ENCODE data around the gene CELSR1. TPM values are rescaled to one million over a fixed set of nuclear protein-coding genes. Genes with fewer than 3 reads are reported as not detected.

Gene CELSR1
- total and polyA plus RNA-seq, 3 experiments from 2014 or later = 0.15 to 0.33 (median 0.30) TPM

- H3K4me1 ChIP-seq (ENCODE audit: insufficient read depth, low read length) = no peaks in the 10 kb centered on the region
Measured at GRCh38 chr22:46422896-46423295, 114.5 kb downstream of the CELSR1 start.

GRCh38 chr22:46421267-46421666, 116.2 kb downstream of the CELSR1 start:
- CTCF ChIA-PET = no interaction called here
- POLR2A ChIA-PET = no interaction called here
- Histone ChIP-seq H3K27me3 (ENCODE audit: insufficient read depth, low read length, poor library complexity, severe bottlenecking) (no peaks in the 10 kb centered on the region), H3K36me3 (ENCODE audit: insufficient read depth, low read length) (no peaks in the 10 kb centered on the region), H3K4me1 (ENCODE audit: insufficient read depth, low read length) (no peaks in the 10 kb centered on the region), H3K9me3 (ENCODE audit: low read length) (no peaks in the 10 kb centered on the region), H3K4me3 (ENCODE audit: low read length) (no peak overlapping the region), H3K27ac (ENCODE audit: low read depth, low read length) (no peak overlapping the region)
- no peak overlapping the region for H3K4me3 Mint-ChIP-seq
- peak overlapping the region in 4 of 8 donors; percentile 47 to 90 (median 66) for H3K27ac Mint-ChIP-seq
- H3K9me3 Mint-ChIP-seq = peaks cover 0 to 4% (median 0%) of the 10 kb centered on the region in 5 donors
- H3K36me3 Mint-ChIP-seq = no peaks in the 10 kb centered on the region
- H3K27me3 Mint-ChIP-seq = peaks cover 0 to 2% of the 10 kb centered on the region in 2 donors
- DNase-seq = peak in 4 of 5 donors; percentile 35 to 63 (median 48)
- H3K4me1 Mint-ChIP-seq = peaks cover 8 to 20% (median 16%) of the 10 kb centered on the region in 3 donors

More at GRCh38 chr22:46422896-46423295, 114.5 kb downstream of the CELSR1 start:
- H3K36me3 Mint-ChIP-seq = no peaks in the 10 kb centered on the region
- H3K4me1 Mint-ChIP-seq = peaks cover 16 to 21% (median 17%) of the 10 kb centered on the region in 3 donors
- peaks cover 0 to 4% (median 0%) of the 10 kb centered on the region in 5 donors for H3K9me3 Mint-ChIP-seq
- H3K27ac Mint-ChIP-seq = peak overlapping the region in 1 of 8 donors; percentile 78
- Histone ChIP-seq H3K27ac (ENCODE audit: low read depth, low read length) (no peak overlapping the region), H3K27me3 (ENCODE audit: insufficient read depth, low read length, poor library complexity, severe bottlenecking) (no peaks in the 10 kb centered on the region), H3K4me3 (ENCODE audit: low read length) (no peak overlapping the region), H3K9me3 (ENCODE audit: low read length) (no peaks in the 10 kb centered on the region), H3K36me3 (ENCODE audit: insufficient read depth, low read length) (no peaks in the 10 kb centered on the region)
- H3K4me3 Mint-ChIP-seq = no peak overlapping the region
- peaks cover 0 to 2% of the 10 kb centered on the region in 2 donors for H3K27me3 Mint-ChIP-seq
- POLR2A ChIA-PET = no interaction called here
- DNase-seq = no peak
- CTCF ChIA-PET = no interaction called here

GRCh38 chr22:46419754-46420571, 117.5 kb downstream of the CELSR1 start:
- no peak overlapping the region for H3K27ac Mint-ChIP-seq
- Histone ChIP-seq H3K27me3 (ENCODE audit: insufficient read depth, low read length, poor library complexity, severe bottlenecking) (no peaks in the 10 kb centered on the region), H3K36me3 (ENCODE audit: insufficient read depth, low read length) (no peaks in the 10 kb centered on the region), H3K4me1 (ENCODE audit: insufficient read depth, low read length) (no peaks in the 10 kb centered on the region), H3K27ac (ENCODE audit: low read depth, low read length) (no peak overlapping the region), H3K9me3 (ENCODE audit: low read length) (no peaks in the 10 kb centered on the region), H3K4me3 (ENCODE audit: low read length) (no peak overlapping the region)
- H3K4me1 Mint-ChIP-seq = peaks cover 0 to 8% (median 3%) of the 10 kb centered on the region in 3 donors
- no peaks in the 10 kb centered on the region for H3K9me3 Mint-ChIP-seq
- ChIA-PET CTCF (no interaction called here), POLR2A (no interaction called here)
- H3K27me3 Mint-ChIP-seq = peaks cover 0 to 4% of the 10 kb centered on the region in 2 donors
- no peak for DNase-seq
- H3K4me3 Mint-ChIP-seq = no peak overlapping the region
- no peaks in the 10 kb centered on the region for H3K36me3 Mint-ChIP-seq

GRCh38 chr22:46418827-46419226, 118.6 kb downstream of the CELSR1 start:
- no peaks in the 10 kb centered on the region for H3K4me1 ChIP-seq (ENCODE audit: insufficient read depth, low read length)
- H3K27me3 ChIP-seq (ENCODE audit: insufficient read depth, low read length, poor library complexity, severe bottlenecking) = no peaks in the 10 kb centered on the region
- Mint-ChIP-seq H3K4me1 (peaks cover 0 to 8% (median 3%) of the 10 kb centered on the region in 3 donors), H3K9me3 (no peaks in the 10 kb centered on the region), H3K36me3 (no peaks in the 10 kb centered on the region), H3K4me3 (no peak overlapping the region), H3K27ac (no peak overlapping the region), H3K27me3 (peaks cover 0 to 4% of the 10 kb centered on the region in 2 donors)
- H3K9me3 ChIP-seq (ENCODE audit: low read length) = no peaks in the 10 kb centered on the region
- no peak overlapping the region for H3K27ac ChIP-seq (ENCODE audit: low read depth, low read length)
- no peaks in the 10 kb centered on the region for H3K36me3 ChIP-seq (ENCODE audit: insufficient read depth, low read length)
- CTCF ChIA-PET = no interaction called here
- POLR2A ChIA-PET = no interaction called here
- no peak overlapping the region for H3K4me3 ChIP-seq (ENCODE audit: low read length)
- DNase-seq = no peak

- no peaks in the 10 kb centered on the region for H3K36me3 Mint-ChIP-seq
- H3K4me1 Mint-ChIP-seq = peaks cover 0 to 8% (median 3%) of the 10 kb centered on the region in 3 donors
- H3K27ac ChIP-seq (ENCODE audit: low read depth, low read length) = no peak overlapping the region
- peaks cover 0 to 8% of the 10 kb centered on the region in 2 donors for H3K27me3 Mint-ChIP-seq
- no peak for DNase-seq
- H3K27ac Mint-ChIP-seq = no peak overlapping the region
- no peaks in the 10 kb centered on the region for H3K9me3 ChIP-seq (ENCODE audit: low read length)
- no peaks in the 10 kb centered on the region for H3K36me3 ChIP-seq (ENCODE audit: insufficient read depth, low read length)
- POLR2A ChIA-PET = no interaction called here
- no peak overlapping the region for H3K4me3 Mint-ChIP-seq
- no peaks in the 10 kb centered on the region for H3K27me3 ChIP-seq (ENCODE audit: insufficient read depth, low read length, poor library complexity, severe bottlenecking)
- CTCF ChIA-PET = no interaction called here
- H3K4me3 ChIP-seq (ENCODE audit: low read length) = no peak overlapping the region
- H3K9me3 Mint-ChIP-seq = no peaks in the 10 kb centered on the region
- no peaks in the 10 kb centered on the region for H3K4me1 ChIP-seq (ENCODE audit: insufficient read depth, low read length)
Measured at GRCh38 chr22:46417769-46418168, 119.7 kb downstream of the CELSR1 start.

- CTCF ChIA-PET = interaction anchor here (1.4 kb wide), 1 partner anchor 49 kb away, joined by 5 read pairs; no protein-coding TSS in a partner anchor
- H3K36me3 Mint-ChIP-seq = no peaks in the 10 kb centered on the region
- DNase-seq = no peak
- H3K4me3 Mint-ChIP-seq = no peak overlapping the region
- no peak overlapping the region for H3K4me3 ChIP-seq (ENCODE audit: low read length)
- peaks cover 1 to 9% of the 10 kb centered on the region in 2 donors for H3K27me3 Mint-ChIP-seq
- peak overlapping the region in 1 of 8 donors; percentile 78 for H3K27ac Mint-ChIP-seq
- H3K4me1 ChIP-seq (ENCODE audit: insufficient read depth, low read length) = no peaks in the 10 kb centered on the region
- no peaks in the 10 kb centered on the region for H3K9me3 ChIP-seq (ENCODE audit: low read length)
- H3K4me1 Mint-ChIP-seq = peaks cover 0 to 8% (median 3%) of the 10 kb centered on the region in 3 donors
- H3K27me3 ChIP-seq (ENCODE audit: insufficient read depth, low read length, poor library complexity, severe bottlenecking) = no peaks in the 10 kb centered on the region
- no peak overlapping the region for H3K27ac ChIP-seq (ENCODE audit: low read depth, low read length)
- POLR2A ChIA-PET = no interaction called here
- H3K36me3 ChIP-seq (ENCODE audit: insufficient read depth, low read length) = no peaks in the 10 kb centered on the region
- H3K9me3 Mint-ChIP-seq = no peaks in the 10 kb centered on the region
Measured at GRCh38 chr22:46416891-46417580, 120.4 kb downstream of the CELSR1 start.

- H3K4me3 ChIP-seq (ENCODE audit: low read length) = no peak overlapping the region
- Mint-ChIP-seq H3K27ac (no peak overlapping the region), H3K27me3 (peaks cover 1 to 9% of the 10 kb centered on the region in 2 donors), H3K9me3 (no peaks in the 10 kb centered on the region), H3K36me3 (no peaks in the 10 kb centered on the region), H3K4me1 (peaks cover 0 to 7% (median 3%) of the 10 kb centered on the region in 3 donors), H3K4me3 (no peak overlapping the region)
- H3K9me3 ChIP-seq (ENCODE audit: low read length) = no peaks in the 10 kb centered on the region
- no peak for DNase-seq
- no peak overlapping the region for H3K27ac ChIP-seq (ENCODE audit: low read depth, low read length)
- POLR2A ChIA-PET = no interaction called here
- CTCF ChIA-PET = interaction anchor here (1.4 kb wide), 1 partner anchor 49 kb away, joined by 5 read pairs; no protein-coding TSS in a partner anchor
- no peaks in the 10 kb centered on the region for H3K27me3 ChIP-seq (ENCODE audit: insufficient read depth, low read length, poor library complexity, severe bottlenecking)
- no peaks in the 10 kb centered on the region for H3K4me1 ChIP-seq (ENCODE audit: insufficient read depth, low read length)
- H3K36me3 ChIP-seq (ENCODE audit: insufficient read depth, low read length) = no peaks in the 10 kb centered on the region
Measured at GRCh38 chr22:46416520-46416871, 120.9 kb downstream of the CELSR1 start.
